Activated naive CD4-positive, alpha-beta T cell treated with Interleukin-2 at 50 U/mL for 16 hours (primary cell): Measurements from ENCODE around the gene MYH11.
"Not testable (repeated sequence)": the region's sequence is repeated elsewhere in the genome, so short reads cannot be mapped to it uniquely, and the experiment has no call there.

Source experiments
- DNase-seq: peaks from one replicate; pipeline ENCODE4 v3.0.0-alpha.2; 2020

Gene MYH11

GRCh38 chr16:15743657-15744056 is 113.2 kb downstream of the MYH11 start:
- no peak for DNase-seq

- no peak for DNase-seq
Observed at GRCh38 chr16:15742716-15743115, 114.1 kb downstream of the MYH11 start.

- no peak for DNase-seq
Observed at GRCh38 chr16:15741207-15741871, 115.5 kb downstream of the MYH11 start.

- no peak for DNase-seq
Observed at GRCh38 chr16:15739950-15740349, 116.9 kb downstream of the MYH11 start.

DNA sequence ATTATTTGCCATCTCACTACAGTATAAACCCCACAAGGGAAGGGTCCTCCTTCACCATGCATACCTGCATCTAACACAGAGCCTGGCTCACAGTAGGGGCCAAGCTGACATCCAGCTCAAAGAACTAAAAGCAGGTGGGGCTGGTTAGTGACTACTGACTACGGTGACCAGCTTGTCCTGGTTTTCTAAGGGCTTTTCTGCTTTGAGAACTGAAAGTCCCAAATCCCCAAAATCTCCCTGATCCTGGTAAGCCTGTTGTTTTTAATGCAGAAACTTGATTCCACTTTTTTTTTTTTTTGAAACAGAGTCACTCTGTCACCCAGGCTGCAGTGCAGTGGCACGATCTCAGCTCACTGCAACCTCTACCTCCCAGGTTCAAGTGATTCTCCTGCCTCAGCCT is 117.4 kb downstream of the MYH11 start:
- DNase-seq: no peak

DNA sequence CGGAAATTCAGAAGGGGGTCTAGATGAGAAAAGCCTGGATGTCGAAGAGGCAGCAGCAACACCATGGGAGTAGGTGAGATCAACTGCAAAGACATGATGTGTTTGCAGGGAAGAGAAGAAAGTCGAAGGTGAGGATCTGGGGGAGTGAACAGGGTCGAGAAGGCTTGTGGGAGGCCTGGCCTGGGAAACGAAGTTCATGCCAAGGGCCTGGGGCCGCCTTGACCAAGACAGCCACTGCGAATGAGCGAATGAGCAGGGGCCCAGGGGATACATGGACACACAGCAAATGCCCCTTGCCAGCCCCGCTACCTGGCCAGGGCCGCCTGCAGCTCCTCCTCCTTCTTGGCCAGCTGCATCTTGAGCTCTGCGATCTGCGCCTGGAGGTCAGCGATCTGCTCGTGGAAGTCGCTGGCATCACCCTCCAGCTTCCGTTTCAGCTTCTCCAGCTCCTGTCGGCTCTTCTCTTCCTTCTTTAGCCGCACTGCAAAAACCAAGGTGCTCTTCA is 119.6 kb downstream of the MYH11 start:
- DNase-seq: no peak

DNA sequence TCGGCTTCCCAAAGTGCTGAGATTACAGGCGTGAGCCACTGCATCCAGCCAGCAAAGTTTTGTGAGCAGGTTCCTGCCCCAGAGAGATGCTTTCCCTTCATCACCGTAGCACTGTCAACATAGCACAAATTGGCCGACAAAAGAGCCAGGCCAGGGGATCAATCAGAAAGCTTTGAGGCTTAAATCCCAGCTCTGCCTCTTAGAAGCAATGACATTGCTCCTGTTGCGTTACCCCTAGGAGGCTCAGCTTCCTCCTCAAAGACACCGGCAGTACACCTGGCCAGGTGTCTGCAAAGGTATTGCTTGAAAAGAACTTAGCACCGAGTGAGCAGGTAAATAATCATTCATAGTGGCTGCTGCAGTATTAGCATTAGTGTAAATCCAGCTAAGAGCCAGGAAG is 120.3 kb downstream of the MYH11 start:
- DNase-seq: no peak

DNA sequence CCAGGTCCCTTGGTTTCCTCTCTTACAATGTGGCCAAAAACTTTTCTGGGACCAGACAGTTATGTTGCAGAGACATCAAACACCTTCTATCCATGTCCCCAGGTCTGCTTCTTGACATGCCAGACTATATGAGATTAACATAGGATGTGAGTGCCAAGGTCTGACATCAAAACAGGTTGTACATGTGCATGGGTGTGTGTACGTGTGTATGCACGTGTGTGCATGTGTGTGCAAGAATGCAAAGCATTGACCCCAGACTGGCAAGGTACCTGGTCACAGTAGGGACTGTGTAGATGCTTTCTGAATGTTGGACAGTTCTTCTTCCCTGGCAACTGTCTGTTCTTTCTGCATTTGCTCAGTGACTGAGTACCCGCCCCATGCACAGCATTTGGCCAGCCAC is 121.2 kb downstream of the MYH11 start:
- no peak for DNase-seq

DNA sequence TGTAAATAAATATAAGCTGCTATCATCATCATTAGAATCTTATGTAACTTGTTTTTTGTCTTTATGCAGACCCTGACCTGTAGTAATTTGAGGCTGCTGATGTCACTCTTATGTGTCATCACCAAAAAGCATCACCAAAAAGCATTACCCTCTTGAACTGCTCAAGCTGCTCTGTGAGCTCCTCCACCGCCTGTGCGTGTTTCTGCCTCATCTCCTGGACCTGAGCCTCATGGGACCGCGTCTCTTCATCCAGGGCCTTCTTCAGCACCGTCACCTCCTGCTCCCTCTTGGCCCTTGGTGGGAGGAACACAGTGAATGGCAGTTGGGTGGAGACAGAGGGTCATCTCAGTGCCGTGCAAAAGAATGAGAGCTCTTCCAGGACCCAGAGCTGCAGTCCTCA is 124.4 kb downstream of the MYH11 start:
- DNase-seq: no peak

DNA sequence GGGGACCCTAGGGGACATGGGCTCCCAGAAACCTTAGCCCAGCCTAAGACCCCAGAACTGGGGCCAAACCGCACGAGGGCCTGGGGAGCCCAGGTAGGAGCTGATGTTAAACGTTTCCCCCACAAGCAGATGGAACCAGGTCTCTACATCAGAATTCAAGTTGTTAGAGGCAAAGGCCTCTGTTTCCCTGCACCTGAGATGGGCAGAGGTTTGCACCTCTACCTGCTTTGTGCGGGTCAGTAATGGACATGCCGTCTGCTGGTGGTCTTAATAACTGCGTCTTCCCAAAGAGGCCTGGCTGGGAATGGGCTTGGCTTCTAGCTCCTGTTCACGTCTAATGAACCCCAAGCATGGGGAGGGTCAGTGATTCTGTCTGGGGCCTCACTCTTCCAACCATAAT is 127.7 kb downstream of the MYH11 start:
- no peak for DNase-seq

DNA sequence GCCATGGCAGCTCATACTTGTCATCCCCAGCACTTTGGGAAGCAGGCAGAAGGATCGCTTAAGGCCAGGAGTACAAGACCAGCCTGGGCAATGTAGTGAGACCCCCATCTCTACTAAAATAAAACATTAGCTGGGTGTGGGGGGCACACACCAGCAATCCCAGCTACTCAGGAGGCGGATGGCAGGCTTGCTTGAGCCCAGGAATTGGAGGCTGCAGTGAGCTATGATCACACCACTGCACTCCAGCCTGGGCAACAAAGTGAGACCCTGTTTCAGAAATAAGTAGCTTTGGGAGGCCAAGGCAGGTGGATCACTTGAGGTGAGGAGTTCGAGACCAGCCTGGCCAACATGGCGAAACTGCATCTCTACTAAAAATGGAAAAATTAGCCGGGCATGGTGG is 129.1 kb downstream of the MYH11 start:
- not testable (repeated sequence) for DNase-seq

GRCh38 chr16:15726715-15727114 is 130.1 kb downstream of the MYH11 start:
- DNase-seq: no peak

GRCh38 chr16:15725641-15726240 is 131.1 kb downstream of the MYH11 start:
- DNase-seq: no peak

- no peak for DNase-seq
Observed at GRCh38 chr16:15723808-15724207, 133.0 kb downstream of the MYH11 start.

DNA sequence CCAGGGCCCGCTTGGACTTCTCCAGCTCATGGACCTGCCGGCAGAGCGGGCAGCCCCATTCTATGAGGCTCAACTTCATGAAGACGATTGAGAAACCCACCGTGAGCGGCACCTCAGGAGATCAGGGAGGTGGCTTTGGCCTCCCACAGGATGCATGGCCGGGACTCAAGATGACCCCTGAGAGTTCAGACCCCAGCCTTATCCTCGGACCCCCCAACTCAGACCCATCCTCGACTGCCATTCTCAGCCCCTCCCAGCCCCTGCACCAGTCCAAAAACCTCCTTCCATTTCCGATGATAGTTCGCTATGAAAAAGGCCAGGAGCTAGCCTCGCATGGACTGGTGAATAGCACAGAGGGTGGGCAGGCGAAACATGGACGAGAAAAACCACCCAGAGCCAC is 135.8 kb downstream of the MYH11 start:
- DNase-seq: no peak

DNA sequence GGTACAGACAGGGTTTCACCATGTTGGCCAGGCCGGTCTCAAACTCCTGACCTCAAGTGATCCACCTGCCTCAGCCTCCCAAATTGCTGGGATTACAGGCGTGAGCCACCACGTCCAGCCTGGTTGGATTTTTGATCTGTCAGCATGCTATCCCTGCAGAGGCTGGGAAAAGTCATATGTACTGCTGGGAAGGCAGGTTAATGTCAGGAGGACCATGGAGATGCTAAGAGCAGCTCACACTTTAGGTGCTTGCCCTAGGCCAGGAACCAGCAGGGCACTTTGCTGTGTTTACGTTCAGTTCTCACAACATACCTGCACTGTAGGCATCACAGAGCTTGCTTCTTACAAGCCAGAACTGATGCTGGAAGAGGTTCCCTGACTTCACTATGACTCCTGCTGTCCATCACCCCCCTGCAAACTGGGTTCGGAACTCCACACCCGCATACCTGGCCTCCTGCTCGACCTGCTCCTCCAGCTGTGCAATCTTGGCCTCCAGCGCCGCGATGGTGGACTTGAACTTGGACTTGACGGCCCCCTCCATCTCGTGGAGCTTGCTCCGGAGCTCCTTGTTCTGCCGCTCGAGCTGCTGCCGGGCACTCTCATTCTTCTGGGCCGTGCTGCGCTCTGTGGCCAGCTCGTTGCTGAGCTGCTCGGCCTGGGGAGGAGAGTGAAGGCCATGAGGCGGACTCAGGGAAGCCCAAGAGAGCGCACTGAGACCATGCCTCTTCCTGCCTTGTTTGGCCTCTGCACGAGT is 140.0 kb downstream of the MYH11 start:
- no peak for DNase-seq

DNA sequence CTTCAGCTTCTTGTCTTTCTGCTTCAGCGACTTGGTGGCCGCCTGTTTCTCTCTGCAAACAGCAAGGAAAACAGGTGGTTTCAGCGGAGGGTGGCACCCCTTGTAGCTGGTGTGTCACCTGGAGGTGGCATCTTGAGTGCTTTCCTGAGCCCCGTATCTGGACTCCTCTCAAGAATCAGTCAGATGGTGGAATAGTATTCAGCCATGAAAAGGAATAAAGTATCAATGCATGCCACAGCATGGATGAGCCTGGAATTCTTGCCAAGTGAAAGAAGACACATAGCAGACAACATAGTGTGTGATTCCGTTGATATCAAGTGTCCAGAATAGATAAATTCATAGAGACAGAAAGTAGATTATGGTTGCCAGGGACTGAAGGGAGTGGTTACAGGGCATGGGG is 141.6 kb downstream of the MYH11 start:
- no peak for DNase-seq

- DNase-seq: no peak
Observed at GRCh38 chr16:15714393-15715172, 142.2 kb downstream of the MYH11 start.

DNA sequence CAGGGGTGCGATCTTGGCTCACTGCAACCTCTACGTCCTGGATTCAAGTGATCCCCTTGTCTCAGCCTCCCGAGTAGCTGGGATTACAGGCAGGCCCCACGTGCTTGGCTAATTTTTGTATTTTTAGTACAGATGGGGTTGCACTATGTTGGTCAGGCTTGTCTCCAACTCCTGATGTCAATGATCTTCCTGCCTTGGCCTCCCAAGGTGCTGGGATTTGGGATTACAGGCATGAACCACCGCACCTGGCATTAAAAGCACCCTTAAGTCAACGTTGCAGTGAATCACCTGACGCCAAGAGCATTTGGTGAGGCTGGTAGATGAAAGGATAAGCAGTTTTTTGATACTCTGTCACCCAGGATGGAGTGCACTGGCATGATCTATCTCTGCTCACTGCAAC is 147.8 kb downstream of the MYH11 start:
- DNase-seq: no peak

GRCh38 chr16:15708096-15708495 is 148.7 kb downstream of the MYH11 start:
- DNase-seq: no peak

DNA sequence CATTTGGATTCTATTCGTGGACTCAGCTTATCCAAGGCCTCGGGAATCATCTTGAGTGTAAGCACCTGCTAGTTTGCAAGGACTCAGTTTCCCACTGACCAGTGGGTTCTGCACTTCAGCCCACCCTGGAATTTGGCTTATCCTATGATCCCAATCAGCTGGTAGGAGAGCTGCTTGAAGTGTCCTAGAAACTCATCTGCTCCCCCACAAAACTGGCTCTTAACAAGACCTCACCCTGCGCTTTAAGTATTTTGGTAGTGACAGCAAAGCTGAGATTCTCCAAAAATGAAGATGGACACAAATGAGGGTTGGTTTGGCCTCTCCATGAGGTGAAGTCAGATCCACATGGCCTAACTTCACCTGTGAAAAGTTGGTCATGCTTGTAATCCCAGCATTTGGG is 149.5 kb downstream of the MYH11 start:
- no peak for DNase-seq

GRCh38 chr16:15705064-15705565 is 151.7 kb downstream of the MYH11 start:
- no peak for DNase-seq

- peak; percentile 77 for DNase-seq
Observed at GRCh38 chr16:15704545-15704987, 152.3 kb downstream of the MYH11 start.
